Gastroesophageal sphincter (tissue), 3 donors: Measurements from ENCODE around the gene KCNB1.

Source experiments
- CTCF ChIP-seq, 4 experiments: fragments of 200-600 bp in 2 of 4; fragments of 450-650 bp in 2 of 4; sonication (generic) in 1 of 4; IDR thresholded peaks; one replicate each; pipeline ENCODE4 v1.5.1; 2017 to 2019; ENCODE audit warnings: antibody characterized with exemption in 4 of 4, mild to moderate bottlenecking in 2 of 4, moderate library complexity in 2 of 4
- EP300 ChIP-seq: sonication (generic); formaldehyde crosslinking; IDR thresholded peaks from one replicate; pipeline ENCODE4 v1.6.1; 2017; ENCODE audit warnings: antibody characterized with exemption, mild to moderate bottlenecking
- POLR2A ChIP-seq, 2 donors: fragments of 450-650 bp; IDR thresholded peaks; one replicate each; pipeline ENCODE4 v1.6.1; 2017; ENCODE audit warnings: antibody characterized with exemption in 2 of 2, mild to moderate bottlenecking in 2 of 2, moderate library complexity in 1 of 2
- POLR2AphosphoS5 ChIP-seq: sonication (generic); formaldehyde crosslinking; IDR thresholded peaks from one replicate; pipeline ENCODE4 v1.6.1; 2017; ENCODE audit warnings: antibody characterized with exemption

GRCh38 chr20:49486064-49486463 is 3.6 kb upstream of the KCNB1 start:
- TF ChIP-seq CTCF (IDR thresholded peaks at IDR 0.05) (no peak), EP300 (no peak), POLR2A (IDR thresholded peaks at IDR 0.05) (no peak), POLR2AphosphoS5 (no peak)
